IPS DF 6.9 (cell line): Measurements from ENCODE around the gene IMMP2L.
"Not testable (repeated sequence)": the region's sequence is repeated elsewhere in the genome, so short reads cannot be mapped to it uniquely, and the experiment has no call there.

ENCODE experiments used
- DNase-seq: peaks from one replicate; pipeline ENCODE4 v3.0.0-alpha.2; 2013; ENCODE audit warnings: low read depth, low spot score
- H3K27ac ChIP-seq: one replicate; pipeline ENCODE4 v1.5.1; 2013; ENCODE audit warnings: low read length, control low read depth
- H3K27me3 ChIP-seq: 2 replicates; pipeline ENCODE4 v1.6.1; 2013; ENCODE audit warnings: mild to moderate bottlenecking, low read length; ENCODE audit not compliant: control insufficient read depth, insufficient read depth
- H3K36me3 ChIP-seq: 2 replicates; pipeline ENCODE4 v1.6.1; 2013; ENCODE audit warnings: low read length; ENCODE audit not compliant: control insufficient read depth, insufficient read depth
- H3K4me1 ChIP-seq: 2 replicates; pipeline ENCODE4 v1.6.1; 2013; ENCODE audit warnings: low read length; ENCODE audit not compliant: control insufficient read depth, insufficient read depth
- H3K4me3 ChIP-seq: 2 replicates; pipeline ENCODE4 v1.5.1; 2013; ENCODE audit warnings: mild to moderate bottlenecking, low read length
- H3K9me3 ChIP-seq: 2 replicates; pipeline ENCODE4 v1.6.1; 2013; ENCODE audit warnings: low read length, inconsistent platforms; ENCODE audit not compliant: control insufficient read depth, insufficient read depth
- WGBS: extraction: QIAGEN DNeasy Blood & Tissue Kit; methylation state at CpG from one replicate; pipeline ENCODE4 v1.1.7; 2013; ENCODE audit warnings: mixed read lengths, missing lambda C conversion rate; ENCODE audit not compliant: insufficient read length, insufficient coverage; 5-methylcytosine and 5-hydroxymethylcytosine counted together

The IMMP2L gene

DNA sequence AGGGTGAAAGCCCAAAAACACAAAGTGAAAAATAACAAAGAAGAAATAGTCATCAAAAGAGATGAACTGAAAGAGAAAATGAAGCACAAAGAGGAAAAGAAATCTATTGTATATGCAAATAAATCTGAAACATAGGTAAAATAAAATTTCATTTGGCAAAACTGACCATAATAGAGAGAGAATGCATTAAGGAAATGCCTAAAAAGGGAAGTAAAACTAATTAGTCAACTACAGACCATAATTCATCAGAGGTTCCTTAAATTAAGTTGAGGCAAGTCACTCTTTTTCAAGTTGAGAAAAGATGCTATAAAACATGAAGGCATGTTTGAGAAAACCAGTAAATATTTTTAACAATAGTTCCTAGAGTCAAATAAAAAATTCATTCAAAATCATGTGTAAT, 238.1 kb downstream of the IMMP2L start:
- no peaks in the 10 kb centered on the region for H3K9me3 ChIP-seq
- H3K27me3 ChIP-seq, result no peaks in the 10 kb centered on the region
- no peak overlapping the region for H3K27ac ChIP-seq
- no peaks in the 10 kb centered on the region for H3K36me3 ChIP-seq
- no peak overlapping the region for H3K4me3 ChIP-seq
- DNase-seq, result no peak
- no peaks in the 10 kb centered on the region for H3K4me1 ChIP-seq

DNA sequence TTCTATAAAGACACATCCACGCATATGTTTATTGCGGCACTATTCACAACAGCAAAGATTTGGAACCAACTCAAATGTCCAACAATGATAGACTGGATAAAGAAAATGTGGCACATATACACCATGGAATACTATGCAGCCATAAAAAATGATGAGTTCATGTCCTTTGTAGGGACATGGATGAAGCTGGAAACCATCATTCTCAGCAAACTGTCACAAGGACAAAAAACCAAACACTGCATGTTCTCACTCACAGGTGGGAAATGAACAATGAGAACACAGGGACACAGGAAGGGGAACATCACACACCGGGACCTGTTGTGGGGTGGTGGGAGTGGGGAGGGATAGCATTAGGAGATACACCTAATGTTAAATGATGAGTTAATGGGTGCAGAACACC, 238.6 kb downstream of the IMMP2L start:
- not testable (repeated sequence) for H3K27ac ChIP-seq, H3K36me3 ChIP-seq, DNase-seq, H3K4me1 ChIP-seq, H3K4me3 ChIP-seq, H3K9me3 ChIP-seq, H3K27me3 ChIP-seq
- WGBS, result no CpG with 5 or more reads among the region's 3 CpGs

DNA sequence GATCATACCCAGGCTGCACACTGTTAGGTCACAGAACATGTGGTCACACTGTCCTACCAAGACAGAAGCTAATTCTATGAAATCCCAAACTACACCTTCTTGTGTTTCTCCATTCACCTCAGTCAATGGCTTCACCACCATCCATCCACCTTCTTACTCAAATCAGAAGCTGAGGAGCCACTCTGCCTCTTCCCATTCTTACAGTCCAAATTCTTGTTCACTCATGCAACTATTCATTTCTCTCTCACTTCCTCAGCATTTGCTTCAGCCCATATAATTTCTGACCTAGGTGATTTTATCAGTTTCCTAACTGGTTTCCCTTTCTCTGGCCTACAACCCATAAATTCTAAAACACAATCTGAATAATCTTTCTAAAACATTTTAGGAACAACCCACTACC, 242.2 kb downstream of the IMMP2L start:
- no peak overlapping the region for H3K27ac ChIP-seq
- no peaks in the 10 kb centered on the region for H3K4me1 ChIP-seq
- DNase-seq, result no peak
- H3K27me3 ChIP-seq, result no peaks in the 10 kb centered on the region
- H3K4me3 ChIP-seq, result no peak overlapping the region
- H3K36me3 ChIP-seq, result no peaks in the 10 kb centered on the region
- H3K9me3 ChIP-seq, result no peaks in the 10 kb centered on the region

DNA sequence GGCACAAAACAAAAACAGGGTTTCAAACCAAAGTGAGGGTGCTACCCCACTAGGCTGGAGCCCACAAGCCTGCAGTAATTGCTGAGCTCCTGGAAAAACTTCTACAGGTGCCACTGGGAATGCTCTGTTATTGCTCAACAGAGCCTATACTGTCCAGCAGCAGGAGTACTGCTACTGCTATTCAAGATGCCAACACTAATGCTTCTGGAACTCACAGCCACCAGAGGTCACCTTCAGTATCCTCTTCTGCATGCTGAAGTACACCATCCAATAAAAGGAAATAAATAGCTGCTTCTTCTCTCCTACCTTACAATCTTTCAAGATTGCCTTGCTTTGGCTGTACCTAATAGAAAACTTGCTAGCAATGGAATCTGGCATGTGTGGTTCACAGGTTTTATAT, 249.3 kb downstream of the IMMP2L start:
- Histone ChIP-seq H3K4me3 (no peak overlapping the region), H3K36me3 (no peaks in the 10 kb centered on the region), H3K27ac (no peak overlapping the region), H3K27me3 (no peaks in the 10 kb centered on the region), H3K9me3 (no peaks in the 10 kb centered on the region), H3K4me1 (no peaks in the 10 kb centered on the region)
- DNase-seq, result no peak

DNA sequence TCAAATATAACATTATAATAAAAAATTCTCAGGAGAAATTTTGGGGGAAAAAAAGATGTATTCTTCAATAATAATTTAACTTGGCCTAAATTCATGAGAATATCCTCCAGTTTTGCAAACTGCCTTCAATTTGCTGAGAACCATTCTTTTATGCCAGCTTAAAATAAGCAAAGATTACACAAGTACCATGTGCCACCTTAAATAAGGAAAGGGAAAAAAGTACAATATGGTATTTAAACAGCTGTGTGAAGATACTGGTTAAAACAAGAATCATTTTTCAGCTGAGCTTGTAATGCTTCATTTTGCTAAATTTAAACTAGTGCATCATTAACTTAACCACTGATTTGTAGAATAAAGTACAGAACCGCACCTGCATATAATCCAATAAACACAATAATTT, 253.6 kb downstream of the IMMP2L start:
- WGBS, result no CpG with 5 or more reads among the region's 1 CpG
- Histone ChIP-seq H3K36me3 (no peaks in the 10 kb centered on the region), H3K9me3 (no peaks in the 10 kb centered on the region), H3K27me3 (no peaks in the 10 kb centered on the region), H3K27ac (no peak overlapping the region), H3K4me3 (no peak overlapping the region), H3K4me1 (no peaks in the 10 kb centered on the region)
- DNase-seq, result no peak

DNA sequence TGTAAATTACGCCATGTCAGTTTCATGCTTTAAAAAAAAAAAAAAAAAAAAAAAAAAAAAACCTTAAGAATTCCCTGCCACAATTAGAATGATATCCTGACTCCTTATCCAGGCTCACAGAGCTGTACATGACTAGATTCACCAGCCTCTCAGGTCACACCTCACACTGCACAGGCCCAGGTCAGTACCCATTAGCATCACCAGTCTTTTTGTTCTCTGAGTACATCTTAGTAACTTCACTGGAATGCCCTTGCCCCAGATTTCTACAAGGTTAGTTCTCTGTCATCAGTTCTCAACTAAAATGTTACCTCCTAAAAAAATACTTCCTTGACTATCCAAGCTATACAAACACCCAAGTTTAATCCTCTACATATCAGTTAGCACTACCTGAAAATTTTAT, 260.4 kb downstream of the IMMP2L start:
- no peak for DNase-seq
- whole genome bisulfite sequencing, result no CpG with 5 or more reads among the region's 1 CpG
- Histone ChIP-seq H3K9me3 (no peaks in the 10 kb centered on the region), H3K36me3 (no peaks in the 10 kb centered on the region), H3K27ac (no peak overlapping the region), H3K4me1 (no peaks in the 10 kb centered on the region), H3K4me3 (no peak overlapping the region), H3K27me3 (no peaks in the 10 kb centered on the region)

DNA sequence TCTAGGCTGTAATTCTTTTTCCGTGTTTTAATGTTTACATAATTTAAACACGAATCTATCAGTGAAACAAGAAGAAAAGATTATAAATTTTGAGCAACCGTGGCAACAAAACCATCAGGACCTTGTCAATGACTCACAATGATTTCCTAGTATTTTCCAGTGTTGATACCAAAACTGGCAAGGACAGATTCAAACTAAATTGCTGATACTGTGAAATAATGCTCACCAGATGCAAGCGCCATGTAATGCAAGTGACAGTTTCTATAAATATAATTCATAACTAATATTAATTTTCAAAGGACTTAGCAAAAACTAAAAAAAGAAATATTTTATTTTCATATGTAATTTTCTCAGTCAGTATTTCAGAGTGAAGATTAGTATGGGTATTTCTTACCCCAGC, 267.8 kb downstream of the IMMP2L start:
- WGBS, result no CpG with 5 or more reads among the region's 4 CpGs
- Histone ChIP-seq H3K27me3 (no peaks in the 10 kb centered on the region), H3K27ac (no peak overlapping the region)

DNA sequence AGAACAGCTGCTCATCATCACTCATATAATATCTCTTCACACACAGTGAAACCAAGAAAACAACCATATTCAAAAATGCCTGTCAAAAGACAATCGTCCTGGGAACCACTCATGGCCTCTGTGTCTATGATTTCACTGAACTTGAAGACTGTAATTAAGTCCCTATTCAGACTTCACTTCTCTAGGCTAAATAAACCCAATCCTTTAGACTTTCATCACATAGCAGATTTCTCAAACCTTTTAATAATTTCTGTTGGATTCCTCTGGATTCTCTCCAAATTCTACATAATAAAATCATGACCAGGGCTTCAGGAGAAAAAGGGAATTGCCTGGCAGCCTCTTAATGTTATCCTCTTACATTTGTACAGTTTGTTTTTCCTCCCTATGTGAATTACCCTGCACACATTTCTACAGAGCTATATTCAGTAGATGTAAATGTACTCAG, 270.2 kb downstream of the IMMP2L start:
- no peak for DNase-seq
- Histone ChIP-seq H3K27me3 (no peaks in the 10 kb centered on the region), H3K36me3 (no peaks in the 10 kb centered on the region), H3K9me3 (no peaks in the 10 kb centered on the region), H3K4me1 (no peaks in the 10 kb centered on the region), H3K4me3 (no peak overlapping the region), H3K27ac (no peak overlapping the region)
- no CpG with 5 or more reads among the region's 1 CpG for WGBS

More for the DNA sequence above, 267.8 kb downstream of the IMMP2L start:
- no peak for DNase-seq
- Histone ChIP-seq H3K4me1 (no peaks in the 10 kb centered on the region), H3K4me3 (no peak overlapping the region), H3K9me3 (no peaks in the 10 kb centered on the region), H3K36me3 (no peaks in the 10 kb centered on the region)

DNA sequence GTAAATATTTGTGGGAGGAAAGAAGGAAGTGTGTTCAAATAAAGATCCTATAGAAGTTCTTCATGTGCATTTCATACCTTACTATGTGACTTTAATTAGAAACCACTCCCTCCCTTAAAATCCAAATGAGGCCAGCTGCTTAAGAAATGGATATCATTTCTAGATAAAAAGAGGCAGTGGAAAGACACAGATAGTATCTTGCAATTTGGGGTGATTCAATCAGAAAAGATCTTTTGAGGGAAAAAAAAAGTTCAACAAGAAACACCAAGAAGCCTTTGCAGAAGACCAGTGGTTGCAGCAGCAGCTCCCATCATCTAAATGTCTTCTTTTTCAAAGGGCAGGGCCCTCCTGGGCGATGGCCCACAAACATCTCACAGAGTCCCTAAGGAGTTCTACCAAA, 271.3 kb downstream of the IMMP2L start:
- no peaks in the 10 kb centered on the region for H3K9me3 ChIP-seq
- WGBS, result no CpG with 5 or more reads among the region's 1 CpG
- H3K36me3 ChIP-seq, result no peaks in the 10 kb centered on the region
- H3K27me3 ChIP-seq, result no peaks in the 10 kb centered on the region
- no peak overlapping the region for H3K27ac ChIP-seq
- no peaks in the 10 kb centered on the region for H3K4me1 ChIP-seq
- H3K4me3 ChIP-seq, result no peak overlapping the region
- no peak for DNase-seq

DNA sequence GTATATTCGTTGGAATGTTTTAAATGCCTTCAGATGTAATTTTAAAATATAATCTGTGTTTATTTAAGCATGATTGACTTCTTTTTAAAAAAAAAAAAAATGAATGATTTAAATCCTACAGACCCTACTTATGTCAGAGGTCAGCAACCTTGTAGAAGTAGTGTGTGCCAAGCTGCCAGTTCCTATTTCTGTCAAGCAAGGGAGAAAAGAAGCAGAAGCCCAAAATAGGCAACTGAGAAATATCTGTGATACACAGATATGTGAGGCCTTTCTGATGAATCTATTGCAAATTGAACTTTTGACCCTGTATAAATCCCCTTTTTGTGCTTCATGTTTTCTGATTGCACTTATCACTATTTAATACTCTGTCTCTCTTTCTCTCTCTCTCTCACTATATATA, 271.9 kb downstream of the IMMP2L start:
- Histone ChIP-seq H3K4me1 (no peaks in the 10 kb centered on the region), H3K27me3 (no peaks in the 10 kb centered on the region), H3K9me3 (no peaks in the 10 kb centered on the region), H3K27ac (no peak overlapping the region), H3K4me3 (no peak overlapping the region), H3K36me3 (no peaks in the 10 kb centered on the region)
- DNase-seq, result no peak
- WGBS, result no CpG with 5 or more reads among the region's 1 CpG

DNA sequence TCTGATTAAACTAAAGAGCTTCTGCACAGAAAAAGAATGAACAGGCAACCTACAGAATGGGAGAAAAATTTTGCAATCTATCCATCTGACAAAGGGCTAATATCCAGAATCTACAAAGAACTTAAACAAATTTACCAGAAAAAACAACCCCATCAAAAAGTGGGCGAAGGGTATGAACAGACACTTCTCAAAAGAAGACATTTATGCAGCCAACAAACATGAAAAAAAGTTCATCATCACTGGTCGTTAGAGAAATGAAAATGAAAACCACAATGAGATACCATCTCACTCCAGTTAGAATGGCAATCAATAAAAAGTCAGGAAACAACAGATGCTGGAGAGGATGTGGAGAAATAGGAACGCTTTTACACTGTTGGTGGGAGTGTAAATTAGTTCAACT, 273.9 kb downstream of the IMMP2L start:
- WGBS, result no CpG with 5 or more reads among the region's 3 CpGs

More for the DNA sequence above, 273.9 kb downstream of the IMMP2L start:
- not testable (repeated sequence) for H3K27me3 ChIP-seq, H3K4me1 ChIP-seq, H3K36me3 ChIP-seq, H3K9me3 ChIP-seq, H3K4me3 ChIP-seq, DNase-seq, H3K27ac ChIP-seq
